GM15510 (cell line): Measurements from ENCODE around the gene S1PR4.

Experiments
- POLR2A ChIP-seq: IDR thresholded peaks from 3 replicates; pipeline ENCODE4 v1.6.1; 2011; ENCODE audit warnings: borderline replicate concordance; ENCODE audit not compliant: insufficient read length; ENCODE audit errors: extremely low read depth

S1PR4 gene

DNA sequence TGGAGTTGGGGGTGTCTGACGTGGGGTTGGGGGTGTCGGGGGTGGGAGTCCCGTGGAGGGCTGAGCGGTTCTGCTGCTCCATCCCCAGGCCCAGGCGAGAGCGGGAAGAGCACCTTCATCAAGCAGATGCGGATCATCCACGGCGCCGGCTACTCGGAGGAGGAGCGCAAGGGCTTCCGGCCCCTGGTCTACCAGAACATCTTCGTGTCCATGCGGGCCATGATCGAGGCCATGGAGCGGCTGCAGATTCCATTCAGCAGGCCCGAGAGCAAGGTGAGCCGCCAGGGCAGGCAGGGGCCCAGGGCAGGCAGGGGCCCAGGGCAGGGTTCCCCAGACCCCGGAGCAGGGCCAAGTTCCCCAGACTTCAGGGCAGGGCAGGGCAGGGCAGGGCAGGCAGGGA, 30.1 kb upstream of the S1PR4 start:
- no peak for TF ChIP-seq POLR2A

DNA sequence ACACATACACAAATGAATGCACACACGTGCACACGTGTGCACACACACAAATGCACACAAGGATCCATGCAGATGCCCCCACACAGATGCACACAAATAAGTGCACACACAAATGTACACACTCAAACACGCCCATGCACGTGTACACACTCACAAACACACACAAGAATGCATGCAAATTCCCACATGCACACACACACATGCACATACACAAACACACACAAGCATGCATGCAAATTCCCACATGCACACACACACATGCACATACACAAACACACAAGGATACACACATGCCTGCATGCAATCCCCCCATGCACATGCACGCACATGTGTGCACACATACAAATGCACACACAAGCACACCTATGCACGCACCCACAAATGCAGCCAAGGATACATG, 29.5 kb upstream of the S1PR4 start:
- TF ChIP-seq POLR2A: no peak

GRCh38 chr19:3149526-3150505, 28.8 kb upstream of the S1PR4 start:
- TF ChIP-seq POLR2A: no peak

GRCh38 chr19:3150739-3151329, 27.7 kb upstream of the S1PR4 start:
- no peak for TF ChIP-seq POLR2A

- no peak for TF ChIP-seq POLR2A
Measured at GRCh38 chr19:3151563-3152418, 26.8 kb upstream of the S1PR4 start.

- TF ChIP-seq POLR2A: no peak
Measured at GRCh38 chr19:3152419-3152780, 26.2 kb upstream of the S1PR4 start.

DNA sequence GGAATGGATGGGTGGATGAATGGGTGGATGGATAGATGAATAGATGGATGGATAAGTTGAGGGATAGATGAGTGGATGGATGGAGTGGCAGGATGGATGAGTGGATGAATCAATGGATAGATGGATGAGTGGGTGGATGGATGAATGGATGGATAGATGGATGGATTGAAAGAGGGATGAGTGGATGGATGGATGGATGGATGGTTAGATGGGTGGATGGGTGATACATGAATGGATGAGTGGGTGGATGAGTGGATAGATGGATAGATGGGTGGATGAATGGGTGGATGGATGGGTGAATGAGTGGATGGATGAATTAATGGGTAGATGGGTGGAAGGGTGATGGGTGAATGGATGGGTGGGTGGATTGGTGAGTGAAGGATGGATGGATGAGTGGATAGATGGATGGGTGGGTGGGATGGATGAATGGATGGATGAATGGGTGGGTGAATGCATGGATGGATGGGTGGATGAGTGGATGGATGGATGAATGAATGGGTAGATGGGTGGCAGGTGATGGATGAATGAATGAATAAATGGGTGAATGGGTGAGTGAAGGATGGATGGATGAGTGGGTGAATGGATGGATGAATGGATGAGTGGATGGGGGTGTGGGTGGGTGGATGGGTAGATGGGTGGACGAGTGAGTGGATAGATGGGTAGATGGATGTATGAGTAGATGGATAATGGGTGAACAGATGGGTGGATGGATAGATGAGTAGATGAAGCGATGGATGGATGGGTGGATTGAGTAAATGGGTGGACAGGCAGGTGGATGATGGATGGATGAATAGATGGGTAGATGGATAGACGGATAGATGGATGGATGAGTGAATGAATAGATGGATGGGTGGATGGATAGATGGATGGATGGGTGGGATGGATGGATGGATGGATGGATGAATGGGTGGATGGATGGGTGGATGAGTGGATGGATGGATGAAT, 25.0 kb upstream of the S1PR4 start:
- no peak for TF ChIP-seq POLR2A

GRCh38 chr19:3154957-3155736, 23.4 kb upstream of the S1PR4 start:
- TF ChIP-seq POLR2A: peak; percentile 51

- no peak for TF ChIP-seq POLR2A
Measured at GRCh38 chr19:3157096-3157845, 21.3 kb upstream of the S1PR4 start.

DNA sequence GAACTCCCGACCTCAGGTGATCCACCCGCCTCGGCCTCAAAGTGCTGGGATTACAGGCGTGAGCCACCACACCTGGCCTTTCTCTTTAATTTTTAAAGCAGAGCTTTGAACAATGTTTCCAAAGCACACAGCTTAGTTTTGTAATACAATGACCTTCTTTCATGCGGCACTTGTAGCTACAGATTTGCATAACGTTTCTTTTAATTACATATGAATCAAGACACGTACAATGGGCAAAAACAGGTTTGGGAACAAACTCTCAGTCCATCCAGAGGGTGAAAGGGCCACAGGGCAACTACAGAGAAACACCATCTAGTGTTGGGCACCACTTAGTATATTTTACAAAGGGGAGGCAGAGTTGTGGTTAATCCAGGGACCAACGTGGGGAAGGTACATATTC, 19.0 kb upstream of the S1PR4 start:
- no peak for TF ChIP-seq POLR2A

GRCh38 chr19:3160219-3160618, 18.4 kb upstream of the S1PR4 start:
- no peak for TF ChIP-seq POLR2A

- TF ChIP-seq POLR2A: no peak
Measured at GRCh38 chr19:3161453-3161852, 17.1 kb upstream of the S1PR4 start.

- TF ChIP-seq POLR2A: no peak
Measured at GRCh38 chr19:3162418-3163229, 15.9 kb upstream of the S1PR4 start.
